Activated T-cell treated with anti-CD3 and anti-CD28 coated beads, Interleukin-2, amount 50 U/mL, for 4 hours (primary cell): ENCODE measurements around the gene ZMYM3. TPM values are rescaled to one million over a fixed set of nuclear protein-coding genes. Genes with fewer than 3 reads are reported as not detected.

Experiments used
- ATAC-seq, 2 donors: fragments of 200-7000 bp; cut with Tn5 transposase; one replicate each; pipeline ENCODE4 v1.10.0; 2021
- DNase-seq: peaks from one replicate; pipeline ENCODE4 v3.0.0-alpha.2; 2020
- H3K27me3 Mint-ChIP-seq: one replicate; pipeline ENCODE4 v1.8.0; 2021; ENCODE audit warnings: low read depth, mixed read lengths
- H3K36me3 Mint-ChIP-seq: one replicate; pipeline ENCODE4 v1.8.0; 2022; ENCODE audit warnings: mixed read lengths; ENCODE audit not compliant: insufficient read depth
- H3K4me1 Mint-ChIP-seq: one replicate; pipeline ENCODE4 v1.8.0; 2021; ENCODE audit warnings: low read depth, mixed read lengths
- H3K4me3 Mint-ChIP-seq: one replicate; pipeline ENCODE4 v1.8.0; 2021; ENCODE audit warnings: mild to moderate bottlenecking, moderate library complexity, mixed read lengths
- H3K9me3 Mint-ChIP-seq: one replicate; pipeline ENCODE4 v1.8.0; 2021; ENCODE audit warnings: mixed read lengths
- total RNA-seq, 3 donors: library from RNA; stranded (reverse); gene quantifications; one replicate each; pipeline ENCODE4 v1.2.1, GENCODE V29; 2021

The ZMYM3 gene
- total RNA-seq, 3 donors from 2014 or later, result 11.2 to 15.7 (median 13.3) TPM

DNA sequence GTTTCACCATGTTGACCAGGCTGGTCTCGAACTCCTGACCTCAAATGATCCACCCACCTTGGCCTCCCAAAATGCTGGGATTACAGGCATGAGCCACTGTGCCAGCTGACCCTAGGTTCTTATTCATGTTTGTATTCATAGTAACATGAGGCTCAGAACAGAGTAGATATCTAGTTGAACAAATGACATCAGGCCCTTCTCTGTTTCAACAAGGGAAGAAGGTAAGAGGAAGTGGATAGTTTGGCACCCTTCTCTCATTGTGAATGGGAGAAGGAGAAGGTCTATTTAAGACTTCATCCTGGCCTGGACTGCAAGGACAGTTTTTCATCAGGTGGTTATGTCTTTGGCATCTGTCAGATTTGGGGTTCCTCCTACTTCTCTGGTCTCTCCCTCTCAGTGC is 17.1 kb downstream of the ZMYM3 start:
- Mint-ChIP-seq H3K9me3 (no peaks in the 10 kb centered on the region), H3K36me3 (peaks cover 15% of the 10 kb centered on the region), H3K4me1 (no peaks in the 10 kb centered on the region), H3K4me3 (no peak overlapping the region), H3K27me3 (no peaks in the 10 kb centered on the region)
- ATAC-seq (no peak), DNase-seq (no peak)

DNA sequence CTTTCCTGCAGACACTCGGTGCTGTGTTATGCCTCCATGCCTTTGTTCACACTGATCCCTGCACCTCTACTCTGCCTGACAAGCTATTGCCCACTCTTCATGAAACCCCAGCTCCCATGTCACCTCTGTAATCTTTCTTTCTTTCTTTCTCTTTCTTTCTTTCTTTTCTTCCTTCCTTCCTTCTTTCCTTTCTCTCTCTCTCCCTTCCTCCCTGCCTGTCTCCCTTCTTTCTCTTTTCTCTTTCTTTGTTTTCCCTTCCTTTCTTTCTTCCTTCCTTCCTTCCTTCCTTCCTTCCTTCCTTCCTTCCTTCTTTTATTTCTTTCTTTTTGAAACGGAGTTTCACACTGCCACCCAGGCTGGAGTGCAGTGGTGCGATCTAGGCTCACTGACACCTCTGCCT is 18.5 kb downstream of the ZMYM3 start:
- no peaks in the 10 kb centered on the region for H3K27me3 Mint-ChIP-seq
- DNase-seq (no peak), ATAC-seq (no peak)
- peaks cover 7% of the 10 kb centered on the region for H3K36me3 Mint-ChIP-seq
- H3K9me3 Mint-ChIP-seq, result no peaks in the 10 kb centered on the region
- H3K4me1 Mint-ChIP-seq, result no peaks in the 10 kb centered on the region
- H3K4me3 Mint-ChIP-seq, result no peak overlapping the region

DNA sequence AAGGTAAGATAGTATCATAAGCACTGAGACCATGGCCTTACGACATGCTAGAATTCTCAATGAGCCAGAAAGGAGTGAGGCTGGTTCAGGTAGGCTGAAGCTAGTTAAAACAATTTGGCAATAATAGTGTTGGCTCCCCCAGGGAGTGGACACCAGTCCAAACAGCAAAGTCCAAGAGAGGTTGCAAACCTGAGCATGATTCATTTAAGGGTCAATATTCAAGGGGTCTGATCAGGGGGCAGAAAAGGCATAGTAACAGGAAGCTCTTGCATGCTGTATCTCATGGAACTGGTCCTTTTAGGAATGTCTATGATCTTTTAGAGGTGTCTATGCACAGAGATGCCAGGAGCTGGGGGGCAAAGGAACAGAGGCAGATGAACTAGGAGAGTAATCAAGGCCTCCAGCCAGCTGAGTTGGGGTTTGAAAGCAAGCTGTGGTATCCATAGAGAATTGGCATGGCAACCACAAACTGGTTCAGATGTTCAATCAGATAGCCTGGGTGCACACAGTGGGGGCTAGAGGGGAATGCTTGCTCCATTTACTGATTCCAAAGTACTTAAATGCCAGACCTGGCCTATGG is 25.8 kb downstream of the ZMYM3 start:
- no peaks in the 10 kb centered on the region for H3K4me1 Mint-ChIP-seq
- H3K36me3 Mint-ChIP-seq, result no peaks in the 10 kb centered on the region
- no peak overlapping the region for H3K4me3 Mint-ChIP-seq
- no peak for DNase-seq
- ATAC-seq, result no peak
- no peaks in the 10 kb centered on the region for H3K27me3 Mint-ChIP-seq
- no peaks in the 10 kb centered on the region for H3K9me3 Mint-ChIP-seq

DNA sequence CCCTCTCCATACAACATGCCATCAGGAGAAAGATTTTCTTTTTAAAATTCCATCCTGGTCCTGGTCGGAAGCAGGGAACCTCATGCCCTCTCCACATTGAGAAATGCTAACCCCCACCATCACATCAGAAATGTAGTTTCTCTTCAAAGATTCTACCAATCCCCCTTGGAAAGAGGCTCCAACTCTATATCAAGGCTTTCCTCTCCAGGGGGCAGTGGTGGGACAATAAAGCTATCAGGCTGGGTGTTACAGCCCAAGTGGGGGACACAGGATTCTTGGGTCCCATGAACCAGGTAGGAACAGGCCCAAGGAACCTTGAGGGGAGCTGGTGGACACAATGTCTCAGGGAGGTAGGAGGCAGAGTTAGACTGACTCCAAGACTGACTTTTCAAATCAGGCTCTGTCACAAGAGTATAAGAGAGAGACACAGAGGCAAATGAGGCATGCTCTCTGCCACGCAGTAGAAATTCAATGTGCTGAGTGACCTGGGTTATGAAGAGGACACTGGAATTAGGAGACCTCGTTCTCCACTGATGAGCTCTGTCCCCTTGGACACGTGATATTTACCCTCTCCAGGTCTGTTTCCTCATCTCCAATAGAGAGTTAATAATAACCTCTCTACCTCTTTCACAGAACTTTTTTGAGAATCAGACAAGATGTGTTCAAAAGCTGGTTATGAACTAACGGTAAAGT is 26.4 kb downstream of the ZMYM3 start:
- ATAC-seq (no peak), DNase-seq (no peak)
- no peaks in the 10 kb centered on the region for H3K36me3 Mint-ChIP-seq
- H3K4me1 Mint-ChIP-seq, result no peaks in the 10 kb centered on the region
- no peaks in the 10 kb centered on the region for H3K27me3 Mint-ChIP-seq
- no peaks in the 10 kb centered on the region for H3K9me3 Mint-ChIP-seq
- H3K4me3 Mint-ChIP-seq, result no peak overlapping the region

DNA sequence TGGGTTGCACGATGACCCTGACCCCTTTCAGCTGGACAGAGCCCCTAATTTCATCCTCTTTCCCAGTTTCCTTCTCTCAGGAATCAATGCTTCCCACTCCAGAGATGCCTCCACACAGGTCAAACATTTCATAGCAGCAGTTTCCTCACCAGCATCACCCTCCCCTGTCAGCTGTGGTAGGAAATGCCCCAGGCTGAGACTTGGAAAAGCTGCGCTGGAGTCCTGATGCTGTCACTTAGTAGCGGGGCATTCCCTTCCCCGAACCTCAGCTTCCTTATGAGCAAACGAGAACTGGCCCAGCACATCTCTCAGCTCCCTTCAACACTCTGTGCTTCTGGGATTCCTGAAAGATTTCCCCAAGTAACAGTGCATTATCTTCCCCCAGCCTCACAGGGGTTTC is 28.3 kb downstream of the ZMYM3 start:
- Mint-ChIP-seq H3K4me1 (no peaks in the 10 kb centered on the region), H3K27me3 (no peaks in the 10 kb centered on the region), H3K4me3 (no peak overlapping the region), H3K9me3 (no peaks in the 10 kb centered on the region), H3K36me3 (no peaks in the 10 kb centered on the region)
- no peak for ATAC-seq
- no peak for DNase-seq

DNA sequence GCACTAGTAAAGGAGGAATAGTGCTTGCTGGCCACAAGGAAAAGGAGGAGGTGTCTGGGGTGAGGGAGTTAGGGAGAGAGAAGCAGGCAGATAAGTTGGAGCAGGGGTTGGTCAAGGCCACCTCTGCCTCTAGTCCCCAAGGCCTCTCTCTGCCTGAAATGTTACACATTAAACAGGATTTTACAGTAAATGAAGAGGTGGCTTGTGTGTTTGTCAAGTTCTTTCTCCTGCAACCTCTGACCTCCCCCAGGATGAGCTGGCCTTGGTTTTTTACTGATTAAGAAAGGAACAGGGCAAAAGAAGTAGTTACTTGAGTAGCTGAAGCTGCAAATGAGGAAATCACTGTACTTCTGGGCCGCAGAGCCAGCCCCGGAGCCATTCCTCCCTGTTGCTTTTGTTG is 28.9 kb downstream of the ZMYM3 start:
- H3K4me3 Mint-ChIP-seq, result no peak overlapping the region
- H3K4me1 Mint-ChIP-seq, result no peaks in the 10 kb centered on the region
- no peaks in the 10 kb centered on the region for H3K36me3 Mint-ChIP-seq
- ATAC-seq, result no peak
- no peak for DNase-seq
- H3K27me3 Mint-ChIP-seq, result no peaks in the 10 kb centered on the region
- H3K9me3 Mint-ChIP-seq, result no peaks in the 10 kb centered on the region

DNA sequence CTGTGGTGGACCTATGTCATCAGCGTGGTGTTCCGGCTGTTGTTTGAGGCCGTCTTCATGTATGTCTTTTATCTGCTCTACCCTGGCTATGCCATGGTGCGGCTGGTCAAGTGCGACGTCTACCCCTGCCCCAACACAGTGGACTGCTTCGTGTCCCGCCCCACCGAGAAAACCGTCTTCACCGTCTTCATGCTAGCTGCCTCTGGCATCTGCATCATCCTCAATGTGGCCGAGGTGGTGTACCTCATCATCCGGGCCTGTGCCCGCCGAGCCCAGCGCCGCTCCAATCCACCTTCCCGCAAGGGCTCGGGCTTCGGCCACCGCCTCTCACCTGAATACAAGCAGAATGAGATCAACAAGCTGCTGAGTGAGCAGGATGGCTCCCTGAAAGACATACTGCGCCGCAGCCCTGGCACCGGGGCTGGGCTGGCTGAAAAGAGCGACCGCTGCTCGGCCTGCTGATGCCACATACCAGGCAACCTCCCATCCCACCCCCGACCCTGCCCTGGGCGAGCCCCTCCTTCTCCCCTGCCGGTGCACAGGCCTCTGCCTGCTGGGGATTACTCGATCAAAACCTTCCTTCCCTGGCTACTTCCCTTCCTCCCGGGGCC is 29.7 kb downstream of the ZMYM3 start:
- DNase-seq (no peak), ATAC-seq (no peak)
- no peaks in the 10 kb centered on the region for H3K4me1 Mint-ChIP-seq
- H3K9me3 Mint-ChIP-seq, result no peaks in the 10 kb centered on the region
- no peak overlapping the region for H3K4me3 Mint-ChIP-seq
- no peaks in the 10 kb centered on the region for H3K36me3 Mint-ChIP-seq
- H3K27me3 Mint-ChIP-seq, result no peaks in the 10 kb centered on the region

DNA sequence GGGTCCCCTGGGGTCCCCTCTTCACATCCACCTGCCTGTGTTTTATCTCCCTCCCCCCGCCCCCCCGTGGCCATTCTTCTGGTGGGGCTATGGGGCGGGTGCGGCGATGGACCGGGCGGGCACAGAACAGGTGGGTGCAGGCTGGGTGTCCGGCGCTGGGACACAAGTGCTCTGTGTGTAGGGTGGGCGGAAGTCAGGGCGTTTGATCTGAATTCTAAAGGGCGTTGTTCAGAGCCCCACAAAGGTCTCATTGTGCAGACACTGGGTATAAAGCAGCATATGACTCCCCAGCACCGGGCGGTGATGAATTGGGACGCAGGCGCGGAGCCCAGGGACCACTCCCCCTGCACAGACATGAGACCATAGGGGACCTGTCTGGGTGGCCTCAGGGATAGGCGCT is 31.0 kb downstream of the ZMYM3 start, which contains the start of gene GJB1:
Gene GJB1 (plus strand): TSS at position 296 of the 400 bp plus-strand sequence. CDS start 484 bp downstream, outside the sequence.
- Mint-ChIP-seq H3K4me3 (no peak within 1 kb of the TSS), H3K36me3 (no peaks in the 10 kb centered on the region), H3K9me3 (no peaks in the 10 kb centered on the region), H3K27me3 (no peaks in the 10 kb centered on the region), H3K4me1 (no peaks in the 10 kb centered on the region)
- ATAC-seq (no peak), DNase-seq (no peak)

DNA sequence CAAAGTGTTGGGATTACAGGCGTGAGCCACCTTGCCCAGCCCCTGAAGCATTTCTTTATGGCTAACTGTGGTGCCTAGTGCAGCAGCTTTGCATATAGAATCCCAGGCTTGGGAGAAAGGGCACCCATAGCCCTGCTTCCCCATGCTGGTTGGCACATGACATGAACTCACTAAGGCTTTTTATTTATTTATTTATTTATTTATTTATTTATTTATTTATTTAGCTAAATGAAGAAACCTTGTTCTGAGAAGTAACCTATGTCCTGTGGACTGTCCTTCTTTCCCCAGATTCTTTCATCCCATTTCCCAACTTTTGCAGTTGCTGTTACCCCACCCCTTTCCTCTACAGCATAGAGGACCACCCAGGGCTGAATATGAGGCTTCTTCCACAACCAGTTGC is 32.8 kb downstream of the ZMYM3 start:
- Mint-ChIP-seq H3K9me3 (no peaks in the 10 kb centered on the region), H3K4me1 (no peaks in the 10 kb centered on the region), H3K4me3 (no peak overlapping the region), H3K36me3 (no peaks in the 10 kb centered on the region), H3K27me3 (no peaks in the 10 kb centered on the region)
- DNase-seq (no peak), ATAC-seq (no peak)

DNA sequence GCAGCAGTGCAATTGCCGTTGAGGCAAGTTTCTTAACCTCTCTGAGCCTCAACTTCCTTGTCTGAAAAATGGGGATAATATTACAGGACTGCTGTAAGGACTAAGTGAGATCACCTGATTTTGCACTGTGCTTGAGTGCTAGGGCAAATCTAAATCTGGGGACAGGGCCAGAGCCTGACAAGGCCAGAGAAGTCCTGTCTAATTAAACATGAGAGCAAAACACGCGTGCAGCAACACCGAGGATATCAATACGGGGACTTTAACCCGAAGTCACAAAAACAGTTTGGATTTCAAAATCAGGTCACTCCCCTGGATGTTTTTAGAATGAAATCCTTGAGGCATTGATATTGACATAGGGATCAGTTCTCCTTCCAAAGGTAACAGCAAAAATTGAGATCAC is 36.6 kb downstream of the ZMYM3 start:
- H3K36me3 Mint-ChIP-seq, result no peaks in the 10 kb centered on the region
- no peak overlapping the region for H3K4me3 Mint-ChIP-seq

DNA sequence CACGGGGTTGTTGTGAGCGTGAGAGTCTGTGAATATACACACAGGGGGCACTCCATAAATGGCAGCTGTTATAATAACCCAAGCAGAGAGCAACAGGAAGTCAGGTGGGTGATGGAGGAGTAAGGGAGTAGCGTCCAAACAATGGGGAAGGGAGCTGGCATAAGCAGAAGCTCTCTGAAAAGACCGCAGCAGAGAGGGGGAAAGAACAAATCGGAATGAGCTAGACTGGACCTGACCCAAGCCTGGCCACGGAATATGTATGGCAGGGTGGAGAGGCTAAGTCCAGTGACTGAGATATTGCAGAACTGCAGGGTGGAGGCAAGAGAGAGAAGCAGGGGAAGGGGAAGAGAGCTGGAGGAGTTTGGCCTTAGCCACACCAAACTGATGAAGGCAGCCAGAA is 37.5 kb downstream of the ZMYM3 start:
- no peak for DNase-seq
- no peaks in the 10 kb centered on the region for H3K9me3 Mint-ChIP-seq
- ATAC-seq, result no peak
- H3K4me1 Mint-ChIP-seq, result no peaks in the 10 kb centered on the region
- peaks cover 3% of the 10 kb centered on the region for H3K27me3 Mint-ChIP-seq
- no peak overlapping the region for H3K4me3 Mint-ChIP-seq
- no peaks in the 10 kb centered on the region for H3K36me3 Mint-ChIP-seq

More for the DNA sequence above, 36.6 kb downstream of the ZMYM3 start:
- Mint-ChIP-seq H3K9me3 (no peaks in the 10 kb centered on the region), H3K27me3 (peaks cover 3% of the 10 kb centered on the region), H3K4me1 (no peaks in the 10 kb centered on the region)
- no peak for ATAC-seq
- no peak for DNase-seq

DNA sequence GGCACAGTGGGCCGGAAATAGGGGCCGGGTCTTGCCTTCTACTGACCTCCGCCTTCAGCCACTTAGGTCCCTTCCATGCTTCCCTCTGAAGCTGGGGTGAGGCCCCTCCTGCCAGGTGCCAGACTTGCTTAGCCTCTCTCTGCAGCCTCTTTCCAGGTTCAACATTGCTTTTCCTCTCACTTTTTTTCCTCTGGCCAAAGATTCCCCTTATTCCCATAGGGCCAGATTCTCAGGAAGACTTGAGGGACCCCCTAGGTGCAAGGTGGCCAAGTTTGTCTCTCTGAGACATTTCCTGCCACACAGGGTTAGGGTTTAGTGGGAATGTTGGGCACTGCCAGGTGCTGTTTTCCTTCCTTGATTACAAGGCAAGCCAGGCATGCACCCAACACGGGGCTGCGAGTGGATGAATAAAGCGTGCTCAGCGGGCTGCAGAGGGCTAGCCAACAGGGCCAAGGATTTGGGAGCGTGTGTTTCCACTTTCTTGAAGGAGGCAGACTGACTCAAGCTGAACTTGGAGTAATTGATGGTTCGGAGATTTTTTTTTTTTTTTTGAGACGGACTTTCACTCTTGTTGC is 38.5 kb downstream of the ZMYM3 start:
- H3K9me3 Mint-ChIP-seq, result no peaks in the 10 kb centered on the region
- peaks cover 3% of the 10 kb centered on the region for H3K27me3 Mint-ChIP-seq
- no peak for ATAC-seq
- no peaks in the 10 kb centered on the region for H3K4me1 Mint-ChIP-seq
- no peak overlapping the region for H3K4me3 Mint-ChIP-seq
- no peak for DNase-seq
- no peaks in the 10 kb centered on the region for H3K36me3 Mint-ChIP-seq

DNA sequence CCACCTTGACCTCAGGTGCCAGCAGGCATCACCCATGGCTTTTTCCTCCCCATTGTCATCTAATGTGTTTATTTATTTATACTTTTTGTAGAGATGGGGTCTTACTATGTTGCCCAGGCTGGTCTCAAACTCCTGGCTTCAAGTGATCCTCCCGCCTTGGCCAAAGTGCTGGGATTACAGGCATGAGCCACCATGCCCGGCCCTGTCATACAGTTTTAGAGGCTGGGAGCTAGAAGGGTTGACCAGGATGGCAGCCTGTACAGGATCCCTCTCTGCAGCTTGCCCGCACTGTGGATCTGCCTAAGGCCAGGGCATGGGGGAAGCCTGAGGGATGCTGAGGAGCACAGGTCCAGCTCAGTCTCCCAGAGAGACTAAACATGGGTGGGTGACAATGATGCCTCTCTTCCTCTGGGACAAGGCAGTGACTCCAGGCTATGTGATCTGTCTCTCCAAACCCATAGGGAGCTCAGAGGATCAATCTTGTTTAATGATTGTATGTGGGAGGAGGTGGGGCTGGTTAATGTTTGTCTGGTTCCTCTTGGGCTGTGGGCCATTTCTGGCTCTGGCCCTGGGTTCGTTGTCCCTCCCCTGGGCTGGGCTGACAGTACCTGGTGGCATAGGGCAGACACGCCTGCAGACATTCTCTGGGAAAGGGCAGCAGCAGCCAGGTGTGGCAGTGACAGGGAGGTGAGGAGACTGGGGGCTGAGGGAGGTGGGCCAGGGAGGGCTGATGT is 39.2 kb downstream of the ZMYM3 start:
- H3K4me3 Mint-ChIP-seq, result no peak overlapping the region
- H3K4me1 Mint-ChIP-seq, result no peaks in the 10 kb centered on the region
- peaks cover 3% of the 10 kb centered on the region for H3K27me3 Mint-ChIP-seq
- H3K36me3 Mint-ChIP-seq, result no peaks in the 10 kb centered on the region
- H3K9me3 Mint-ChIP-seq, result no peaks in the 10 kb centered on the region
- no peak for ATAC-seq
- no peak for DNase-seq

DNA sequence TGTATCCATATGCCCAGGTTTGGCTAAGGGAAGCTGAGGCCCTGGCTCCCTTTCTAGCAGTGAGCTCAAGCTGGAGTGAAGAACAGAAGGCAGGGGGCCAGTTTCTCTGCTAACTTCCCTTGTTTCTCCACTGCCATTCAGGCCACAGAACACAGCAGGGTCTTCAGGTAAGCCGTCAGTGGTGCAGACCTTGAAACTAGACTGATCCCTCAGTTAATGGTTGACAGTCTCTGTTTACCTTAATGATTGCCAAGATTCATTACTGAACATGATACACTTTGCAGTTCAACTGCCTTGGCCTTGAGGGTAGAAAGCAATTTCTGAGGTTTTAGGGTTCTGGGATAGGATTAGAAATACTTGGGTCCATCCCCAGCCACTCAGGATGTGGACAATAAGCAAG is 39.8 kb downstream of the ZMYM3 start:
- H3K4me3 Mint-ChIP-seq, result no peak overlapping the region
- no peaks in the 10 kb centered on the region for H3K9me3 Mint-ChIP-seq
- no peaks in the 10 kb centered on the region for H3K36me3 Mint-ChIP-seq
- no peaks in the 10 kb centered on the region for H3K4me1 Mint-ChIP-seq
- no peak for DNase-seq
- ATAC-seq, result no peak
- H3K27me3 Mint-ChIP-seq, result peaks cover 3% of the 10 kb centered on the region
